H1 (cell line): Measurements from ENCODE around the gene PLCL1. TPM values are rescaled to one million over a fixed set of nuclear protein-coding genes. Genes with fewer than 3 reads are reported as not detected.

Source experiments
- CTCF ChIA-PET: fragments of 300-600 bp; sonication (Branson Sonifier 250); formaldehyde crosslinking; loops from one replicate; lab custom pipeline; 2021; ENCODE audit not compliant: partially characterized antibody; lab: Charles Lee
- POLR2A ChIA-PET: fragments of 300-600 bp; sonication (Branson Sonifier 250); formaldehyde crosslinking; loops from one replicate; lab custom pipeline; 2021; ENCODE audit warnings: inconsistent platforms; ENCODE audit not compliant: partially characterized antibody; lab: Charles Lee
- DNase-seq, 2 experiments: peaks; one replicate each; pipeline versions ENCODE4 v3.0.0 to v3.0.0-alpha.2; 2010 to 2022; ENCODE audit warnings: low spot score in 2 of 2, low read depth in 1 of 2, mixed read lengths in 1 of 2
- FAIRE-seq: peaks from 2 replicates; lab custom pipeline; 2011; peaks lifted over from hg19 to GRCh38; lab: Jason Lieb, UNC
- H2AFZ ChIP-seq: 2 replicates; pipeline ENCODE4 v1.8.1; 2012; ENCODE audit warnings: low read length, inconsistent platforms
- H2AK5ac ChIP-seq: 2 replicates; pipeline ENCODE4 v1.6.1; 2013; ENCODE audit warnings: low read depth, low read length
- H2BK120ac ChIP-seq: replicated peaks from 2 replicates; pipeline ENCODE3; 2013; ENCODE audit warnings: low read depth, low read length, inconsistent platforms
- H2BK12ac ChIP-seq: 2 replicates; pipeline ENCODE4 v1.6.1; 2013; ENCODE audit warnings: low read depth, low read length
- H2BK15ac ChIP-seq: 2 replicates; pipeline ENCODE4 v1.6.1; 2013; ENCODE audit warnings: low read length
- H2BK20ac ChIP-seq: 2 replicates; pipeline ENCODE4 v1.6.1; 2013; ENCODE audit warnings: low read length
- H2BK5ac ChIP-seq: 2 replicates; pipeline ENCODE4 v1.6.1; 2013; ENCODE audit warnings: low read depth, low read length
- H3K14ac ChIP-seq: 2 replicates; pipeline ENCODE4 v1.6.1; 2013; ENCODE audit warnings: inconsistent platforms; ENCODE audit not compliant: insufficient read length
- H3K18ac ChIP-seq: 2 replicates; pipeline ENCODE4 v1.6.1; 2013; ENCODE audit warnings: low read length; ENCODE audit errors: extremely low read depth
- H3K23ac ChIP-seq: 2 replicates; pipeline ENCODE4 v1.6.1; 2013; ENCODE audit warnings: inconsistent platforms; ENCODE audit not compliant: insufficient read length
- H3K23me2 ChIP-seq: 2 replicates; pipeline ENCODE4 v1.6.1; 2013; ENCODE audit warnings: low read depth, low read length
- H3K27ac ChIP-seq: 2 replicates; pipeline ENCODE4 v1.6.1; 2011; ENCODE audit warnings: low read depth, low read length, inconsistent platforms
- H3K27me3 ChIP-seq, 4 experiments: replicated peaks in 1 of 4; 1 replicate in 1 of 4; 2 replicates in 3 of 4; pipeline versions ENCODE4 v1.6.1 to v1.8.1; 2011 to 2013; ENCODE audit warnings: low read length in 3 of 4, mild to moderate bottlenecking in 3 of 4, inconsistent platforms in 2 of 4, mixed read lengths in 2 of 4, moderate library complexity in 1 of 4; ENCODE audit not compliant: control insufficient read depth in 3 of 4, insufficient read depth in 3 of 4; ENCODE audit errors: extremely low read depth in 1 of 4
- H3K36me3 ChIP-seq, 4 experiments: 2 replicates each; pipeline versions ENCODE4 v1.6.1 to v1.8.1; 2011 to 2013; ENCODE audit warnings: mild to moderate bottlenecking in 4 of 4, low read length in 3 of 4, moderate library complexity in 2 of 4, control low read depth in 1 of 4, inconsistent platforms in 1 of 4; ENCODE audit not compliant: insufficient read depth in 4 of 4, control insufficient read depth in 2 of 4
- H3K4ac ChIP-seq: replicated peaks from 2 replicates; pipeline ENCODE3; 2013; ENCODE audit warnings: low read length, low read depth, mixed read lengths, inconsistent platforms; ENCODE audit not compliant: insufficient read length
- H3K4me1 ChIP-seq, 4 experiments: replicated peaks in 1 of 4; 1 replicate in 1 of 4; 2 replicates in 3 of 4; pipeline versions ENCODE4 v1.6.1 to v1.8.1; 2011 to 2013; ENCODE audit warnings: low read length in 3 of 4, inconsistent platforms in 2 of 4, mixed read lengths in 1 of 4; ENCODE audit not compliant: insufficient read depth in 4 of 4, control insufficient read depth in 3 of 4
- H3K4me2 ChIP-seq, 2 experiments: 2 replicates each; pipeline versions ENCODE4 v1.6.1 to v1.8.1; 2011 to 2013; ENCODE audit warnings: low read depth in 2 of 2, low read length in 2 of 2, control low read depth in 1 of 2, inconsistent platforms in 1 of 2, mild to moderate bottlenecking in 1 of 2; ENCODE audit not compliant: insufficient read depth in 1 of 2
- H3K4me3 ChIP-seq, 4 experiments: fragments of 200-600, 300-600 bp in 1 of 4; sonication (generic), shearing (Covaris generic), sonication (Bioruptor Twin) in 1 of 4; 2 replicates each; pipeline versions ENCODE4 v1.5.1 to v1.8.1; 2011 to 2016; ENCODE audit warnings: low read length in 4 of 4, low read depth in 3 of 4, control low read depth in 2 of 4, inconsistent platforms in 2 of 4, mild to moderate bottlenecking in 2 of 4, mixed read lengths in 1 of 4, moderate library complexity in 1 of 4; ENCODE audit not compliant: insufficient read depth in 2 of 4; ENCODE audit errors: extremely low read depth in 1 of 4
- H3K56ac ChIP-seq: replicated peaks from 2 replicates; pipeline ENCODE3; 2013; ENCODE audit warnings: low read depth, mild to moderate bottlenecking, mixed read lengths, low read length, inconsistent platforms; ENCODE audit not compliant: insufficient read length
- H3K79me1 ChIP-seq: 2 replicates; pipeline ENCODE4 v1.6.1; 2013; ENCODE audit warnings: low read depth, low read length, control low read depth
- H3K79me2 ChIP-seq, 2 experiments: 2 replicates each; pipeline versions ENCODE4 v1.6.1 to v1.8.1; 2012 to 2013; ENCODE audit warnings: low read length in 2 of 2, mild to moderate bottlenecking in 2 of 2, inconsistent platforms in 1 of 2; ENCODE audit not compliant: insufficient read depth in 2 of 2, control insufficient read depth in 1 of 2
- H3K9ac ChIP-seq, 4 experiments: replicated peaks in 1 of 4; 1 replicate in 1 of 4; 2 replicates in 3 of 4; pipeline versions ENCODE4 v1.6.1 to v1.8.1; 2011 to 2013; ENCODE audit warnings: low read depth in 3 of 4, low read length in 3 of 4, control low read depth in 2 of 4, mild to moderate bottlenecking in 2 of 4, moderate library complexity in 2 of 4, inconsistent platforms in 1 of 4; ENCODE audit errors: extremely low read depth in 1 of 4
- H3K9me3 ChIP-seq, 2 experiments: 2 replicates each; pipeline versions ENCODE4 v1.6.1 to v1.8.1; 2012 to 2013; ENCODE audit warnings: mild to moderate bottlenecking in 2 of 2, moderate library complexity in 2 of 2, control low read depth in 1 of 2, inconsistent platforms in 1 of 2, low read depth in 1 of 2, low read length in 1 of 2, mixed read lengths in 1 of 2; ENCODE audit not compliant: insufficient read depth in 2 of 2
- H4K20me1 ChIP-seq, 2 experiments: replicated peaks in 1 of 2; 2 replicates each; pipeline versions ENCODE3 to v1.8.1; 2011 to 2013; ENCODE audit warnings: inconsistent platforms in 2 of 2, low read length in 2 of 2, mild to moderate bottlenecking in 1 of 2; ENCODE audit not compliant: insufficient read depth in 2 of 2, control insufficient read depth in 1 of 2
- H4K5ac ChIP-seq: 2 replicates; pipeline ENCODE4 v1.6.1; 2013; ENCODE audit warnings: low read length, low read depth, mixed read lengths, inconsistent platforms; ENCODE audit not compliant: insufficient read length
- H4K8ac ChIP-seq: 2 replicates; pipeline ENCODE4 v1.8.0; 2013; ENCODE audit warnings: mild to moderate bottlenecking, moderate library complexity, low read length, inconsistent platforms; ENCODE audit not compliant: insufficient read depth; ENCODE audit errors: extremely low read depth
- H4K91ac ChIP-seq: replicated peaks from 2 replicates; pipeline ENCODE3; 2013; ENCODE audit warnings: low read length, mixed read lengths, inconsistent platforms; ENCODE audit not compliant: insufficient read length
- BRCA1 ChIP-seq: IDR thresholded peaks from 2 replicates; pipeline ENCODE4 v1.6.1; 2012; ENCODE audit warnings: low read depth, low read length, improper control_type of control experiment
- CTBP2 ChIP-seq: IDR thresholded peaks from 2 replicates; pipeline ENCODE4 v1.7.0; 2011; ENCODE audit warnings: borderline replicate concordance, mild to moderate bottlenecking, moderate library complexity, mixed read lengths, low read length; ENCODE audit not compliant: insufficient read depth, insufficient read length
- HDAC2 ChIP-seq, 2 experiments: fragments of 300-600 bp in 1 of 2; sonication (generic) in 1 of 2; IDR thresholded peaks; 2 replicates each; pipeline ENCODE4 v1.6.1; 2011 to 2012; ENCODE audit warnings: low read depth in 2 of 2, low read length in 2 of 2, mild to moderate bottlenecking in 2 of 2, moderate library complexity in 2 of 2, borderline replicate concordance in 1 of 2, inconsistent platforms in 1 of 2
- KDM4A ChIP-seq: IDR thresholded peaks from one replicate; pipeline ENCODE4 v1.7.1; 2012; ENCODE audit warnings: low read depth, mild to moderate bottlenecking, moderate library complexity, low read length, inconsistent platforms; ENCODE audit not compliant: severe bottlenecking
- NRF1 ChIP-seq: IDR thresholded peaks from 2 replicates; pipeline ENCODE4 v1.6.1; 2011; ENCODE audit warnings: mild to moderate bottlenecking, low read depth, low read length, improper control_type of control experiment
- RBBP5 ChIP-seq: IDR thresholded peaks from 2 replicates; pipeline ENCODE4 v1.7.1; 2012; ENCODE audit warnings: low read depth, mild to moderate bottlenecking, inconsistent platforms, low read length, moderate library complexity, borderline replicate concordance
- SIN3A ChIP-seq, 2 experiments: IDR thresholded peaks in 1 of 2; conservative IDR thresholded peaks in 1 of 2; 2 replicates each; pipeline ENCODE4 v1.6.1; 2011 to 2012; ENCODE audit warnings: low read length in 2 of 2, improper control_type of control experiment in 1 of 2, low read depth in 1 of 2, mild to moderate bottlenecking in 1 of 2
- SP1 ChIP-seq: IDR thresholded peaks from 2 replicates; pipeline ENCODE4 v1.6.1; 2011; ENCODE audit warnings: low read depth, low read length
- SUZ12 ChIP-seq: fragments of 200-600 bp; sonication (generic); IDR thresholded peaks from 2 replicates; pipeline ENCODE4 v1.6.1; 2012; ENCODE audit warnings: mild to moderate bottlenecking, inconsistent platforms, low read length, moderate library complexity, mixed read lengths
- WGBS, 2 experiments: shearing (Covaris generic) in 1 of 2; methylation state at CpG; one replicate each; pipeline versions ENCODE4 v1.1.6 to v1.1.7; 2013 to 2015; ENCODE audit warnings: low lambda C conversion rate in 2 of 2, mixed read lengths in 2 of 2, inconsistent platforms in 1 of 2, low coverage in 1 of 2, missing lambda C conversion rate in 1 of 2; ENCODE audit not compliant: insufficient replicate concordance in 2 of 2, insufficient coverage in 1 of 2, insufficient read length in 1 of 2; ENCODE audit errors: extremely low coverage in 1 of 2, missing lambda C conversion rate in 1 of 2; 5-methylcytosine and 5-hydroxymethylcytosine counted together
- polyA plus RNA-seq, 7 experiments: library from polyadenylated mRNA; depleted of rRNA in 3 of 7; stranded (reverse) in 5 of 7; unstranded in 2 of 7; fragments of >200 nt in 5 of 7; fragments of 200-250 nt in 2 of 7; gene quantifications; 1 replicate in 5 of 7; 2 replicates in 1 of 7; 4 replicates in 1 of 7; pipeline versions ENCODE4 v1.2.1 to v1.2.3, GENCODE V29; 2011 to 2013; ENCODE audit warnings: missing spikeins in 2 of 7, mixed read lengths in 2 of 7
- total RNA-seq: library from RNA; stranded (reverse); fragmentation: NEBNext Ultra II Directional; extraction: Animal tissue kit (Norgen Biotek cat#: 25700); gene quantifications from 2 replicates; pipeline ENCODE4 v1.2.1, GENCODE V29; 2021

PLCL1 gene
- total and polyA plus RNA-seq, 2 of the 8 experiments (the other 6 are each of a cell fraction or from before 2014, with no cell fraction given): not detected

- Histone ChIP-seq H2BK20ac (no peak overlapping the region), H4K20me1 (no peaks in the 10 kb centered on the region), H3K79me2 (no peaks in the 10 kb centered on the region), H3K36me3 (no peaks in the 10 kb centered on the region), H3K27ac (no peak overlapping the region), H3K4me2 (peak overlapping the region; percentile 88 to 92), H3K27me3 (peaks cover 9 to 22% (median 16%) of the 10 kb centered on the region in 4 experiments), H4K8ac (peak overlapping the region; percentile 28; the same call in 1 of the 2 replicates), H2BK15ac (no peak overlapping the region), H3K23ac (no peak overlapping the region), H3K14ac (no peak overlapping the region), H2BK5ac (no peak overlapping the region), H3K18ac (no peak overlapping the region), H4K91ac (no peak overlapping the region), H3K9ac (no peak overlapping the region), H3K4me3 (peak overlapping the region; percentile 36 to 74 (median 54)), H3K4ac (no peak overlapping the region), H3K4me1 (peaks cover 0 to 9% (median 2%) of the 10 kb centered on the region in 4 experiments; a peak in 3 of 7 replicates), H3K9me3 (no peaks in the 10 kb centered on the region), H2AFZ (no peak overlapping the region), H3K79me1 (no peaks in the 10 kb centered on the region), H3K23me2 (peaks cover 10% of the 10 kb centered on the region; the same call in 1 of the 2 replicates), H3K56ac (no peak overlapping the region), H2BK120ac (no peak overlapping the region), H4K5ac (no peak overlapping the region), H2BK12ac (no peak overlapping the region), H2AK5ac (no peak overlapping the region)
- FAIRE-seq (no peak), DNase-seq (peak in 1 of 2 experiments; percentile 51)
- ChIA-PET POLR2A (no interaction called here), CTCF (interaction anchor here (0.9 to 2.9 kb wide), 9 partner anchors 9 to 495 kb away, joined by 3 to 16 read pairs (median 4); no protein-coding TSS in a partner anchor)
- 4% methylated on average over 62 of the region's 92 CpGs; no CpG with 5 or more reads in 1 of the 2 experiments for WGBS, 2 experiments
- TF ChIP-seq NRF1 (no peak), BRCA1 (no peak), HDAC2 (IDR thresholded peaks at IDR 0.05; ENCODE audit: borderline replicate concordance in 1 of 2, low read depth in 2 of 2, low read length in 2 of 2) (0 out of 4 replicates have a peak, but pooled peaks of 1 of the 2 experiments have one; percentile 15), CTBP2 (peak; percentile 91), RBBP5 (peak; percentile 39; the same call in 1 of the 2 replicates), KDM4A (peak; percentile 28), SUZ12 (peak; percentile 65), SP1 (no peak), SIN3A (conservative IDR thresholded peaks at IDR 0.05 in 1 of 2, IDR thresholded peaks at IDR 0.05 in 1 of 2; ENCODE audit: low read depth in 1 of 2, low read length in 2 of 2) (0 out of 4 replicates have a peak, but pooled peaks of 1 of the 2 experiments have one; percentile 1)
Observed at GRCh38 chr2:197804758-197805714, 643 bp downstream of the PLCL1 start.
